ENCODE data around the gene TSPAN18.

TSPAN18 gene

DNA sequence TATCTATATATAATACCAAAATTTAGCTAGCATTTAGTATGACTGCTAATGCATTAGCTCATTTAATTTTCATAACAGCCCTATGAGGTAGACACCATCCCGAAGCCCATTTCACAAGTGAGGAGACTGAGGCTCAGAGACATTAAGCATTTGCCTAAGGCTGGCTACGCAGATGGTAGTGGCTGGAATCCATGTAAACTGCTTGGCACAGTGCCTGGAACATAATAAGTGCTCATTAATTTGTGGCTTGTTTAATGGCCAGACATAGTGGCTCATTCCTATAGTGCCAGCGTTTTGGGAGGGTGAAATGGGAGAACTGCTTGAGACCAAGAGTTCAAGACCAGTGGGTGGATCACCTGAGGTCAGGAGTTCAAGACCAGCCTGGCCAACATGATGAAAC is 241.7 kb downstream of the TSPAN18 start:
- no peak for DNase-seq

GRCh38 chr11:44969651-44970252 is 243.0 kb downstream of the TSPAN18 start:
- no peak for DNase-seq

- DNase-seq: no peak
Measured at GRCh38 chr11:44970293-44970692, 243.5 kb downstream of the TSPAN18 start.

GRCh38 chr11:44971185-44971584 is 244.4 kb downstream of the TSPAN18 start:
- no peak for DNase-seq

DNA sequence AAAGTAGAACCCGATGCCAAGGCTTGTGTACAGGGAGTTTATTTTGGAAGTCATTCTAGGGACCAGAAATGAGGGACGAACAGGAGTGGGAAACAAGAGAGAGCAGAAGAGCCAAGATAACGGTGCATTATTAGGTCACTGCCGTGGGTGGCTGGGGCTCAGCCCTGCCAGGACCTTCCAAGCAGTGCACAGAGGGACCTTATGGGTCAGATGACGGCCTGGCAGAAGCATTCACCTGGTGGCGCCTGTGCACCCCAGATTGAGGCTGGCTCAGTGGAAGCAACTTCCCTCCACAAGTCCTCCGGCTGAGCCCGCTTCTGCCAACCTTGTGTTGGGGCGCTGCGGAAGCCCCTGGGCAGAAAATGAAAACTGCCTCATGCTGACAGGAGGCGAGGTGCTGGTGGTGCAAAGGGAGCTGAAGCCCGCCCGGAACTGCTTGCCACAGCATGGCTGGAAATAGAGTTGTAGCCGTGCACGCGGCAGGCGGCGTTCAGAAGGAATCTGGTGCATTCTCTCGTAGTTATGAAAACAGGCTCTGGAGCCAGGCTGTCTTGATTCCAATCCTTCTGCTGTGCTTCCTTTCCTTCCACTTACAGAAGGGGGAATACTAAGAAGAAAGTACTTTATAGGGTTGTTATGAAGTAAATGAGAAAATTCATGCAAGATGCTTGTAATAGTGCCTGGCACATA is 246.1 kb downstream of the TSPAN18 start:
- DNase-seq: no peak

DNA sequence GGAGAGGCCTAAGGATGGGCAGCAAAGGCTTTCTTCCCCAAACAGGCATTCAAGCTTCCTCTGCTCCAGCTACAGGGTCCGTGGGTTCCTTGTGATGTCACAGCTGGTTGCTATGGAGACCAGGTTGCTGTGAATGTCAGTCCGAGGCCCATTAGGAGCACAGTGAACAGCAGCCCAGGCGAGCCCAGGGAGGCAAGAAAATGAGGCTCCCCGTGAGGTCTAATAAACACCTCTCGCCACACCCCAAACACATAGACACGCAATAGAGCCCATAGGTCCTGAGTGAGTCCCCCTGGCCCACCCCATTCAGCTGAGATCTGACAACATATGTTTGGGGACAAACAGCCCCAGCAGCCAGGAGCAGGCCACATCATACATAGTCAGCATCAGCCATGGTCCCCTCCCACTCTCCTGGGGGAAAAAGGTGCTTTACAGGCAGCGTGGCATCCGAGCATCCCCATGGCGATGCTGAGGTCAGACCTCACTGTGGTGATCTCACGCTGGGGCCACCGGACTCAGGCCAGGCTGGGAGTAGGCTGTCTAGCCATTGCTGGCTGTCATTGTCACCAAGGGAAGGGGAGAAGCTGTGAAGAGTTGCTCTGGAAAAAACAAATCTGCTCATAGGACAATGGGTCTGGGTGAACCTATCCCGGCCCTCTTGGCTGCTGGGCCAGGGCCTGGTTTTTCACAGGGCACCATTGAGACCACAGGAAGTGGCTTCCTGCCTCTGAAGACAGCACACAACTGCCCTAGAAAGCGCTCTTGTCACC is 247.1 kb downstream of the TSPAN18 start:
- no peak for DNase-seq

DNA sequence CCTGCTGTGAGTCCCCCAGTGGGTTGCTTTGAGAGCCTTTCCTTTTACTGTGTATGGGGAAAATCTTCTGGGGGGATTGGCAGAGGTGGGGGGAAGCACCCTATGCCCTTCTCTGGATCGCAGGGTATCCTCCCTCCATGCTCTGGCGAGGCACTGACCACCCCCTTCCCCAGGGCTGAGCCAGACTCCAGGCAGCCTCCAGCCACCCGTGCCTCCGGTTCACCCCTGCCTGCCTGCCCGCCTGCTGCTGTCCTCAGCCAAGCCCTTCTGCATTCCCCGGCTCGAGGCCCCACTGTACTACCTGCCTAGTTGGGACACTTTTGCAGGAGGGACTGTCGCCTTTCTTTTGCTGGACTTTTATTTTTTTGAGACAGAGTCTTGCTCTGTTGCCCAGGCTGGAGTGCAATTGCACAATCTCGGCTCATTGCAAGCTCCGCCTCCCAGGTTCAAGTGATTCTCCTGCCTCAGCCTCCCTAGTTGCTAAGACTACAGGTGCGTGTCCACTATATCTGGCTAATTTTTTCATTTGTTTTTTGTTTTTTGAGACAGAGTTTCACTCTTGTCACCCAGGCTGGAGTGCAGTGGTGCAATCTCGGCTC is 247.7 kb downstream of the TSPAN18 start:
- no peak for DNase-seq

GRCh38 chr11:44976576-44976975 is 249.8 kb downstream of the TSPAN18 start:
- DNase-seq: no peak

DNA sequence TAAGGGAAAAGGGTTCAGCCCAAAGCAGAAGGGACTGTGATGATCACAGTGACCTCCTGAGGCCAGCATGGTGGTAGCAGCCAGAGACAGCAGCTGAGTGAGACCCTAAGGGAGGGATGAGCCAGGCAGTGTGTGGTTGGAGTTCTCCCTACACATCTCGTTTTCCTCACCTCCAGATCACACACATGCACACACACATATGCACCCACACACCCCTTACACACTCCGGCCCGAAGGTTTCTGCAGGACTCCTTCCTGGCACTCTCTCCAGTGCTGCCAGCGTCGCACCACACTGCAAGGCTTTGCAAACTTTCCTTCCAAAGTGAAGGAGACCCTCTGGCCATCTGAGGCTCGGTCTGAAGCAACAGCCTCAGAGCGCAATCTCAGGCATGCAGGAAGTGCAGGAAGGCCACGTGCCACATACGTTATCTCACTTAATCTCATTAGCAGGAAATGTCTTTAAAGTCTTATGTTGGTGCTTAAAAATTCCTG is 250.8 kb downstream of the TSPAN18 start:
- peak in 1 of 5 donors; percentile 8 for DNase-seq

GRCh38 chr11:44978274-44978960 is 251.7 kb downstream of the TSPAN18 start:
- DNase-seq: no peak

DNA sequence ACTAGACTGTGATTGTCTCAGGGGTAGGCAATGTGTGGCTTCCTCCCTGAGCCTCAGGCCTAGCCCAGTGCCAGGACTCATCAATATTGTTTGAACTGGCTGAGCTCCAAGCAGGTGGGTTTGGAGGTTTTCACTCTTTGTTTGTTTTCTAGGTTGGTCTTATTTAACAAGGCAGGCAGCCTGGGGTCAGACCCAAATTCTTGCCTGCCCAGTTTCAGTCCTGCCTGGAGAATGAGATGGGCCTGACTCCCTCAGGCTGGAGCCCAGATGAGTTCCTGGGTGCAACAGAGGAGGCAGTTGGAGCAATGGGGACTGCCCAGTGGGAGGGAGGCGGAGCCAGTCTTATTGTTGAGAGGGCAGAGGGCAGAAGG is 252.2 kb downstream of the TSPAN18 start:
- DNase-seq: no peak

DNA sequence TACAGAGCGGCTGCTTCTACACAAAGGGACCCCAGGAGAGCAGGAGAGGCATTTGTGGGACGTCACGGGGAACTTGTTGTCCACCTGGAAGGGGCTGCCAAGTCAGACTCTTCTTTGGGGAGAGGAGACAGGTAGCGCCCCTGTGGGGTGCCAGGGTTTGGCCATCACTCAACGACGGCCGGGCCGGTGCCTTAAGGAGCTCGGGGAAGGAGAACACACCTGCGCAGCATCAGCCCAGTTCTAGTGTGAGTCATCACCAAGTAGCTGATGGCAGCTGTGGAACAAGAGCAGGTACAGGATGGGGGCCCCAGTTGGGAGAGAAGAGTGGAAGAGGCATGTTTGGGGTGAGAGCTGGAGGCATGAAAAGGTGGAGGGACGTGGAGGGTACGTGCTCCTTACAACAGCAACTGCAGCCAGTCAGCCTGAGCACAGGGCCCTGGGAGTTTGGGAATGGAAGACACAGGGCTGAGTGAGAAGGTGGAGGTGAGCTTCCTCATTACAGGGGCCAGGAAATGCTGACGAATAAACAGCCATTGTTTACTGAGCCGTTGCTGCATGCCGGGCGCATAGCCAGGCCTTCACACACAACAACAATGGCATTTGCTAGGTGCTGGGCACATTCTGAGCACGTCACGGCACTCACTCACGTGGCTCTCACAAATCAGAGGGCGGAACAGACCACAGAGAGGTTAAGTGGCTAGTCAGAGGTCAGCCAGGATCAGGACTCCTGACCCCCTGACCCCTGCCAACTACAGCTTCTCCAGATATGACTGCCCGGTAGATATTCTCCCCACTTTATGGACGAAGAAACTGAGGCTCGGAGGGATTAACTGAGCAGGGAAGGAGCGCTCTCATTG is 253.0 kb downstream of the TSPAN18 start:
- no peak for DNase-seq

DNA sequence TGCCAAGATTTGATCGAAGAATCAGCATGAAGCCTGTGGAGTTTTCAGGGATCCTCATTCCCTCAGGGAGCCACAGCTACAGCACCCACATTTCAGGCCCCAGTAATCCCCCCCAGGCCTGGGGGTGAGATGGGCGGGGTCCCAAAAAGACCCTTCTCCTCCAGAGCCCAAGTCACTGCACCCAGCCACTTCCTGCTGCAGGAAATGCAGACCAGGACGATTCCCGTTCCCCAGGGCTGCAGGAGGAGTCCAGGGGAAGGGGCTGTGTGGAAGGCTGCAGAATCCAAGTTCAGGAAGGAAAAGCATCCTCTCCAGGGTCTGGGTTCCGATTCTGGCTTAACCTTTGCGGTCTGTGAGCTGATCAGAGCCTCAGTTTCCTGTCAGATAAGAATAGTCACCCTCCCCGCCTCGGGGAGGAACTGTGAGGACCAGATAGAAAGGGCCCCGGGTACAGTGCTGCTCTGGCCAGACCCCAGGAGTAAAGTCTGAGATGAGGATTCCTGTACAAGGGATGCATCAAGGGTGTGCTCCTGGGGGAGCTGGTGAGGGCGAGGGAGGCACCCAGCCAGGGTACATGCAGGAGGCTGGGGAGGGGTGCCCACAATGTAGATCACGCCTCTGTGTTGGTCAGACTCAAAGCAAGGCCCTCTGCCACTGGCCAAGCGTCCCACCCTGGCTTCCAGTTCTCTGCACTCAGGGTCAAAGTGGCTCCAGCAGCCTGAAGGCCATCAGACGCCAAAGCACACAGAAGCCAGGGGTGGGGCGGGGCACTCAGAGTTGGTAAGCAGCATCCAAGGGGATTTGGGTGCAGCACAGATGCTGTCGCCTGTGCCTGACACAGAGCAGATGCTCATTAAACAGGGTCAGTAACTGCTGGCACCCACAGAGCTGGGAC is 254.0 kb downstream of the TSPAN18 start:
- no peak for DNase-seq

Data from T-helper 1 cell (primary cell).